ENCODE measurements around the gene SPDEF.

SPDEF gene

DNA sequence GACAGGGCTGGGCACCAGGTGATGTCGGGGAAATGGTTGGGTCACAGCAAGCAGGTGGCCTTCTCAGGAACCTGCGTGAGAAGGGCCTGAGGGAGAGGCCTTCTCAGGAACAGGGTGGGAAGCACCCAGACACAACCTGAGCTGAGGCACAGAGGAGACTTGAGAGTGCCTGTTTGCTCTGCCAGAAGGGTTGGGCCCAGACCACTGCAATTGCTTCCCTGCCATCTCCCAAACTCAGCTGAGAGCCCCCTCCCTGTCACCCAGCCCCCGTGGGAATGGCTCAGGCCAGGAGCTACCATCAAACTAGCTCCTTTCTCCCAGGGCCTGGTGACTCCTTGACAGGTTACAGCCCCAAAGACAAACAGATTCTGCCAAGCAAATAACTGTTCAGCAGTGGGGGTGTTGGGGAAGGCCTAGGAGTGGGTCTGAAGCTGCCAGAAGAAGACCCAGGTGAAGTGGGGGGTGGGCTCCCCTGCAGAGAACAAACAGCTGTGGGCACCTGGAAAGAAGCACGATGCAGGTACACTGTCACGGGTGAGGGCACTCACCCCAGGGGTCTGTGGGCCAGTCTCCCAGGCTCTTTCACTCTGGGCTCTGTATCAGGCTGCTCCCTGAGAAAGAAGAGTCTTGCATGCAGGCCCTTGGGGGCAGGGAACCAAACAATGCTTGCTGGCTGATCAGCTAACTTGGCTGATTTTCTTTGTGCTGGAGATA lies 30.4 kb upstream of the SPDEF start:
- no peak overlapping the region for H3K4me3 ChIP-seq (ENCODE audit: low read depth, low read length)
- no peak for TF ChIP-seq MYC (IDR thresholded peaks at IDR 0.05; ENCODE audit: low read depth, low read length)
- no peak for TF ChIP-seq POLR2A (IDR thresholded peaks at IDR 0.05; ENCODE audit: extremely low read depth, insufficient read length)
- TF ChIP-seq, protein P1, sequence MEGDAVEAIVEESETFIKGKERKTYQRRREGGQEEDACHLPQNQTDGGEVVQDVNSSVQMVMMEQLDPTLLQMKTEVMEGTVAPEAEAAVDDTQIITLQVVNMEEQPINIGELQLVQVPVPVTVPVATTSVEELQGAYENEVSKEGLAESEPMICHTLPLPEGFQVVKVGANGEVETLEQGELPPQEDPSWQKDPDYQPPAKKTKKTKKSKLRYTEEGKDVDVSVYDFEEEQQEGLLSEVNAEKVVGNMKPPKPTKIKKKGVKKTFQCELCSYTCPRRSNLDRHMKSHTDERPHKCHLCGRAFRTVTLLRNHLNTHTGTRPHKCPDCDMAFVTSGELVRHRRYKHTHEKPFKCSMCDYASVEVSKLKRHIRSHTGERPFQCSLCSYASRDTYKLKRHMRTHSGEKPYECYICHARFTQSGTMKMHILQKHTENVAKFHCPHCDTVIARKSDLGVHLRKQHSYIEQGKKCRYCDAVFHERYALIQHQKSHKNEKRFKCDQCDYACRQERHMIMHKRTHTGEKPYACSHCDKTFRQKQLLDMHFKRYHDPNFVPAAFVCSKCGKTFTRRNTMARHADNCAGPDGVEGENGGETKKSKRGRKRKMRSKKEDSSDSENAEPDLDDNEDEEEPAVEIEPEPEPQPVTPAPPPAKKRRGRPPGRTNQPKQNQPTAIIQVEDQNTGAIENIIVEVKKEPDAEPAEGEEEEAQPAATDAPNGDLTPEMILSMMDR (IDR thresholded peaks at IDR 0.05; ENCODE audit: low read depth, low read length), result no peak
- TF ChIP-seq, protein P2, sequence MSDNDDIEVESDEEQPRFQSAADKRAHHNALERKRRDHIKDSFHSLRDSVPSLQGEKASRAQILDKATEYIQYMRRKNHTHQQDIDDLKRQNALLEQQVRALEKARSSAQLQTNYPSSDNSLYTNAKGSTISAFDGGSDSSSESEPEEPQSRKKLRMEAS (IDR thresholded peaks at IDR 0.05; ENCODE audit: low read depth, low read length), result no peak
- no peak for DNase-seq (ENCODE audit: low read depth)

DNA sequence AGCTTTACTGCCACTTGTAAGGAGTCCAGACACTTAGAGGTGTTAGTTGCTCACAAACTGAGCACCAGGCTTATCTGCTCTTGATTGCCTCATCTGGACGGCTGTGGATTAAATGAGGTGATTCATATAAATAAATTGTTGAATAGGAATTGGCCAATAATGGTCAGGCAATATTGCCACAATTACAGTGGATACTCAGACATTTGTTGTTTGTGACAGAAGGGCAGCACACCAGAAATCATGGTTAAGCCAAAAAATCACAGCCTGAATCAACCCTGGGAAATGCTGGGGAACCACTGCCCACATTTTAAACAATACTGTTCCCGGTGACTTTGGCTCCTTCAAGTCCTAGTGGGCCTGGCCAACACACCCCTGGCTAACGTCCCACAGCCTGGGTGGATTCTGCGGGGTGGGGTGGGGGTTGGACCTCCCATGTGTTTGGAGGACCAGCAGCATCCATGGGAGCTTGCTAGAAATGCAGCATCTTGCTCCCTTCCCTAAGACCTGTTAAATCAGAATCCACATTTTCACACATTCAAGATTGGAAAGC lies 29.5 kb upstream of the SPDEF start:
- DNase-seq (ENCODE audit: low read depth), result no peak
- no peak overlapping the region for H3K4me3 ChIP-seq (ENCODE audit: low read depth, low read length)
- TF ChIP-seq, protein P1 (IDR thresholded peaks at IDR 0.05; ENCODE audit: low read depth, low read length), result no peak

DNA sequence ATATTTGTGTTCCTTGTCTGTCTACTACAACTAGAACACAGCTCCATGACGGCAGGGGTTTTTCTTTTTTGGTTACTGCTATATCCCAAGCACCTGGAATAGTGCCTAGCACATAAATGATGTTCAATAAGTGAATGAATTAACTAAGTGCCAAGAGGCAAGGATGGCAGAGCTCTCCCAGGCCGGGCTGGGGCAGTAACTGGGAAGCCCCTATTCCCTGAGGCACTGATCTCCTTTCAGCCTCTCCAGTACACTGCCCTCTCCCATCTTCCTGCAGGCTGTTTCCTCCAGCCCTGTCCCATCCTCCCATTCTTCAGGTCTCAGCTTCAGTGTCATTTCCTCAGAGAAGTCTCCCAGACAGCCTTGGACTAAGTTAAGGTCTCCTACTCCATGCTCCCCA lies 29.0 kb upstream of the SPDEF start:
- no peak overlapping the region for H3K4me3 ChIP-seq (ENCODE audit: low read depth, low read length)
- DNase-seq (ENCODE audit: low read depth), result no peak
- TF ChIP-seq MYC (IDR thresholded peaks at IDR 0.05; ENCODE audit: low read depth, low read length) (no peak), POLR2A (IDR thresholded peaks at IDR 0.05; ENCODE audit: extremely low read depth, insufficient read length) (no peak)
- TF ChIP-seq, protein P2 (IDR thresholded peaks at IDR 0.05; ENCODE audit: low read depth, low read length), result no peak
- TF ChIP-seq, protein P1 (IDR thresholded peaks at IDR 0.05; ENCODE audit: low read depth, low read length), result no peak

DNA sequence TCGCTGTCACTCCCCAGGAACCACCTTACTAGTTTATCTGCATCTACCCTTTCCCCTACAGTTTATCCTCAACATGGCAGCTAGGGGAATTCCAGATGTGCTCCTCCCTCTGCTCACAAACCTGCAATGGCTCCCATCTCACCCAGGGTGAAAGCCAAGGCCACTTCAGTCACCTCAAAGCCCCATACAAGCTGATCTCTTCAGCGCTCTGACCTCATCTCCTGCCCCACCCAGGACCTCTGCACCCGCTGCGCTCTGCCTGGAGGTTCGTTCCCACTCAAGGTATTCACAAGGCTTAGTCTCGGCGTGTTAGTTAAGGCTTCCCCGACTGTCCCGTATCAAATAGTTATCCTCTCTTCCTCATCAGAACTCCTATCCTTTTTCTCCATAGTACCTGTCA lies 28.6 kb upstream of the SPDEF start:
- no peak overlapping the region for H3K4me3 ChIP-seq (ENCODE audit: low read depth, low read length)
- TF ChIP-seq, protein P2 (IDR thresholded peaks at IDR 0.05; ENCODE audit: low read depth, low read length), result no peak
- TF ChIP-seq MYC (IDR thresholded peaks at IDR 0.05; ENCODE audit: low read depth, low read length) (no peak), POLR2A (IDR thresholded peaks at IDR 0.05; ENCODE audit: extremely low read depth, insufficient read length) (no peak)
- TF ChIP-seq, protein P1 (IDR thresholded peaks at IDR 0.05; ENCODE audit: low read depth, low read length), result no peak
- DNase-seq (ENCODE audit: low read depth), result no peak

DNA sequence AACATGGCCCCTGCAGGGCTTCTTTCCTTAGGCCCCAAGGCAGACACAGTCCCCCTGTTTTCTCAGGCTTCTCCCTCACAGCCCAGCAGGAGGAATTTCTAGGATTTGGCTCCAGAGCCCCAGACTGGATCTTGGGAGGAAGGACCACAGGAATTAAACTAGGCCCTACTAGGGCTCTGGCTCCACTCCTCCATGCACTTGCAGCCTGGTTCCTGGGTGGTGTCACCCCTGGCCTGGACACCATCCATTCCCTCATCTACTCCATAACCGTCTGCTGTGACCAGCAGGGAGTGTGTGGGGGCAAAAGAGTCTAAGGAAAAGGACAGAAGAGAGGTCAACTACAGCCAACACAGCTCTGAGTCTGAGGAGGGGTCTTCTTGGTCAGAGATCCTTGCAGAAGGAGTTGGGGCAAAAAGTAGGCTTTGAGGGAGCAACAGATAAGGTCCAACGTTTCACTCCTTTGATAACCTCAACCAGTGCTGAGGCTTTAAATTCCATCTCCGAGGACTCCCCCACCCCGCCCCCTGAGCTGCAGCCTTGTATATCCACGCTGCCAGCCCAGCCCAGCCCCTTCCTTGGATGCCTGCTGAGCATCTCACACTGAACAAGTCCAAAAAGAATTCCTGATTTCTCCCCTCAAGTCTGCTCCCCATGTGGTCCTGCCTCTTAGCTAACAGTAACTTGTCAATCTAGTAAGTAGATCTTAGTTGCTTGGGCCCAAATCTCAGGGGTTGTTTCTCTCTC lies 27.9 kb upstream of the SPDEF start:
- H3K4me3 ChIP-seq (ENCODE audit: low read depth, low read length), result no peak overlapping the region
- DNase-seq (ENCODE audit: low read depth), result no peak
- TF ChIP-seq, protein P1 (IDR thresholded peaks at IDR 0.05; ENCODE audit: low read depth, low read length), result no peak
- TF ChIP-seq POLR2A (IDR thresholded peaks at IDR 0.05; ENCODE audit: extremely low read depth, insufficient read length) (no peak), MYC (IDR thresholded peaks at IDR 0.05; ENCODE audit: low read depth, low read length) (no peak)
- TF ChIP-seq, protein P2 (IDR thresholded peaks at IDR 0.05; ENCODE audit: low read depth, low read length), result no peak
